Stimulated activated CD8-positive, alpha-beta memory T cell treated with anti-CD3 and anti-CD28 coated beads, Interleukin-7, amount 100 ng/mL, for 48 hours (primary cell): ENCODE results near the gene SNAPIN.

Source experiments
- DNase-seq, 2 donors: peaks; one replicate each; pipeline ENCODE4 v3.0.0-alpha.2; 2020; ENCODE audit warnings: low read depth in 1 of 2; ENCODE audit errors: extremely low read depth in 1 of 2

SNAPIN gene, protein sequence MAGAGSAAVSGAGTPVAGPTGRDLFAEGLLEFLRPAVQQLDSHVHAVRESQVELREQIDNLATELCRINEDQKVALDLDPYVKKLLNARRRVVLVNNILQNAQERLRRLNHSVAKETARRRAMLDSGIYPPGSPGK

DNA sequence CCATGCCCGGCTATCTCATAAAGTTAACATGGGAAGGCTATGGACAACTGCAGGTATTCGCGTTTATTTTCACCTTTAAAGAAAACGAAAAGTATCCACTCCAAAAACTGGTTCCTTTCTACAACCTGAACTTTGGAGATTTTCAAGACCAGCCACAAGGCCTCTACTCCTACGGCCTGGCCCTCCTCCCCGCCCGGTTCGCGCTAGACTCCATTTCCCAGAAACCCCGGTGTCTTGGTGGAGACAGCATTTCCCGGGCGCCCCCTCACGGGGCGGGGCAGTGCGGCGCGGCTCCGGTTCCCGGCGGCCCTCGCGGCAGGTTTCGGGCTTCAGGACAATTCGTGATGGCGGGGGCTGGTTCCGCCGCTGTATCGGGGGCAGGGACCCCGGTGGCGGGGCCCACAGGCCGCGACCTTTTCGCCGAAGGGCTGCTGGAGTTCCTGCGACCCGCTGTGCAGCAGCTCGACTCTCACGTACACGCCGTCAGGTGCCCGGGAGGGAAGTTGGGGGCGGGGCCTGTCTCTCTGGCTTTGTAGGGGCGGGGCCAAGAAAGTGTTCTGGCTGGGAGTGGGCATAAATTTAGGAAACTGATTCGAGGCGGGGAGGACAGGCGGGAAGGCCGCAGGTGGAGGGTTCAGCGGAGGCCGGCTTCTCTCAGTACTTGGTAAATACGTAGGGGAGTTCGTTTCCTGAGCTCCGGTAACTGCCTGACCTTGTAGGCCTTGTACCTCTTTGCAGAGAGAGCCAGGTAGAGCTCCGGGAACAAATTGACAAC, at the start of gene SNAPIN:
Gene SNAPIN, plus strand, starts transcription at position 304 of the 775 bp plus-strand sequence. Its CDS starts 41 bp downstream, at position 345.
- DNase-seq, result peak; percentile 83 to 88

DNA sequence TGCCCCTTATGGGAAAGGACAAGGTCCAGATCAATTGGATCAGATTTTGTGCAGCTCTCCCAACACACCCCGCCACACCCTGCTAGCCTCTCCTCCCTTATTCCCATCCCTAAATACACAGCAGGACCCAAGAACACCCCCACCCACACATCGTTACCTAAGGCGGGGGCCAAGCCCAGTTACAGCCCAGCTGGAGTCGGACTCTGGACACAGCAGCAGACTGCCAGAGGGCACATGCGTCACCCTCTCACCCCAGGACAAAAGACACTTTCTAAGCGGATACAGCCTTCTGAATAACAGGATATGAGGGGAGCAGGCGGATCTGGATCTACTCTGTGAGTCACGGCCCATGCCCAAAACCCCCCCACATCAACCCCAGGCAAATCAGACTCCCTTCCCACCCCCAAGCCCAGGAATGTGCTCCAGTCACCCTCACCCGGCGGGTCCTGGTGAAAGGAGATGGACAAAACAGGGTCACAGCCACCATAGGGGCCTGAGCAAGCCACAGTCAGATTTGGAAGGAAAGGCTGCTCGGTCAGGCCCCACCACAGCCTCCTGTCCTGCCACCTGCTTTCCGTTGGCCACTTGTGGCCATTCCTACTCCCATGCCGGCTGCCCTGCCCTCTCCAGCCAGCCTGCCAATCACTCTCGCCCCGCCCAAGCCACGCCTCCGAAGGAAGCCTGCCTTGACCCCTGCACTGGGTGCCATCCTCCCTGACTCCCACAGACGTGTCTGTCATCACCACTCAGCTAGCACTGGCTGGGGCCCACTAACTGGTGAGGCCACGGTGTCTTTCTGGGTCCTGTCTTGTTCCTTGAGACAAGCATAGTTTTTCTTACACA, 49.5 kb upstream of the SNAPIN start:
- no peak for DNase-seq

DNA sequence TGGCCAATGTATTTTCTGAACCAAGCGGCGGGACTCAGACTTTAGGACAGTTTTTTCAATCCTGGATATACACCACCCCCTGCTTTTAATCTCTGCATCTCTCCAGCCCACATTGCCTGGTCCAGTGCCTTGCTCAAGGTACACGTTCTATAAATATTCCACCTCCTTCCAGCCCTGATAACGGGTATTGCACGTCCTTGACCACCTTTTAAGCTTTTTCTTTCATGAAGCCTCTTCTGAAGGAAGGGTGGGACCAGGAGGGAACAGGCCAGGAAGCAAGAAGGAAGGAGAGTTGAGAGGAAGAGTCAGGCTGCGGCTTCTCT, 49.0 kb upstream of the SNAPIN start:
- no peak for DNase-seq

- no peak for DNase-seq
Observed at GRCh38 chr1:153610334-153610733, 48.2 kb upstream of the SNAPIN start.

GRCh38 chr1:153610811-153611301, 47.6 kb upstream of the SNAPIN start:
- DNase-seq, result no peak

GRCh38 chr1:153611356-153611755, 47.1 kb upstream of the SNAPIN start:
- DNase-seq, result no peak

GRCh38 chr1:153612111-153612754, 46.3 kb upstream of the SNAPIN start:
- DNase-seq, result no peak

- DNase-seq, result no peak
Observed at GRCh38 chr1:153612755-153613331, 45.7 kb upstream of the SNAPIN start, which contains the start of gene S100A16. TSS of gene S100A16 (minus strand) at chr1:153613137. CDS start at chr1:153608151, 4,986 bp downstream.

DNA sequence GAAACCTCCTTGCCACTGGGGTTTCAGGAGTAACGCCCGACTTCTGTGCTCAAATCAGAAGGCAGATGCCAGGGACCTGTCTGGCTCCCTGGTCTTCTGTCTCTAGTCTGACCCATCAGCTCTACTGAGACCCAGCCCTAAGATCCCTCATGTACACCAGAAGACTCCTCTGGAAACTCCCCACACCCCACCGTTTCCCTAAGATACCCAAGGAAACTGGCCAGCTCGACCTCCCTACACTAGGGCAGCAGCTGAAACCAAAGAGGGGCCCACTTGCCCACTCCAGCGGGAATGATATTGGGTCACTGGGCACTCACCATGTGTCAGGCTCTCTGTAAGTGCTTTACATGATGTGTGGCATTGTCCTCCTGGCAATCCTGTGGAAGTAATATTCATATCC, 45.1 kb upstream of the SNAPIN start:
- no peak for DNase-seq

DNA sequence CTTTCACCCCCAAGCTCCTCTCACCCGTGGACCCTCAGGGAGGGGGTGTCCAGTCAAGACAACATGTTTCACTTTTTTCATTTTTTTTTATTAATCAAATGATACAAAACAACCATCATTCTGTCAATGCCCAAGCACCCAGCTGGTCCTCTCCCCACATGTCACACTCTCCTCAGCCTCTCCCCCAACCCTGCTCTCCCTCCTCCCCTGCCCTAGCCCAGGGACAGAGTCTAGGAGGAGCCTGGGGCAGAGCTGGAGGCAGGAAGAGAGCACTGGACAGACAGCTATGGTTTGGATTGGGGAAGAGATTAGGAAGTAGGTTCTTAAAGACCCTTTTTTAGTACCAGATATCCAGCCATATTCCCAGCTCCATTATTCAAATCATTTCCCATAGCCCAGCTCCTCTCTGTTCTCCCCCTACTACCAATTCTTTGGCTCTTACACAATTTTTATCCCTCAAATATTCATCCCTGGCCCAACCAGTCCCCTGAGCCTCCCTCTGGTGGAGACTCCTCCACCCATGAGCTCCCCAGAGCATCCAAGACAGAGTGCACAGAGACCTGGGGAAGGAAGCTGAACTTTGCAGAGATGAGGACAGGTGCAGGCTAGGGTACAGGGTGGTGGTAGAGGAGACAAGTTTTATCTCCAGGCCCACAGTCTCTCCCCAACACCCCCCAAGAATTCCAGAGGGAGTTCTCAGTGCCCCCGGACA, 44.2 kb upstream of the SNAPIN start:
- DNase-seq, result no peak

DNA sequence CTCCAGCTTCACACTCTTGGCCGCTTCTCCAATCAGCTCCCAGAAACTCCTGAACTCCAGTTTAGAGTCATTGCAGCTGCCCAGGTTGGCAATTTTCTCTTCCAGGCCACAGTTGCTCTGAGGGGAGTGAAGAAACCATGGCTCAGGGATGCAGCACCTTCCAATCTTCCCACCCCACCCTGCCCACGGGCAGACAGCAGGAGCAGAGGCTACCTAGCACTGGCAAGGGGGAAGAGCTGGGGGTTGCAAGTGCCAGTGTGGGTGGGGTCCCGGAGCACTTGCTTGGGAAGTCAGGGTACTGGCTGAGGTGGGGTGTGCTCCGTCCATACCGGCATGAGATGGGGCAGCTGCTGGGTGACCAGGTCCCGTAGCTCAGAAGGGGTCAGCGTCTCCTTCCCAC, 43.6 kb upstream of the SNAPIN start:
- no peak for DNase-seq

GRCh38 chr1:153615406-153615805, 43.1 kb upstream of the SNAPIN start:
- DNase-seq, result no peak

DNA sequence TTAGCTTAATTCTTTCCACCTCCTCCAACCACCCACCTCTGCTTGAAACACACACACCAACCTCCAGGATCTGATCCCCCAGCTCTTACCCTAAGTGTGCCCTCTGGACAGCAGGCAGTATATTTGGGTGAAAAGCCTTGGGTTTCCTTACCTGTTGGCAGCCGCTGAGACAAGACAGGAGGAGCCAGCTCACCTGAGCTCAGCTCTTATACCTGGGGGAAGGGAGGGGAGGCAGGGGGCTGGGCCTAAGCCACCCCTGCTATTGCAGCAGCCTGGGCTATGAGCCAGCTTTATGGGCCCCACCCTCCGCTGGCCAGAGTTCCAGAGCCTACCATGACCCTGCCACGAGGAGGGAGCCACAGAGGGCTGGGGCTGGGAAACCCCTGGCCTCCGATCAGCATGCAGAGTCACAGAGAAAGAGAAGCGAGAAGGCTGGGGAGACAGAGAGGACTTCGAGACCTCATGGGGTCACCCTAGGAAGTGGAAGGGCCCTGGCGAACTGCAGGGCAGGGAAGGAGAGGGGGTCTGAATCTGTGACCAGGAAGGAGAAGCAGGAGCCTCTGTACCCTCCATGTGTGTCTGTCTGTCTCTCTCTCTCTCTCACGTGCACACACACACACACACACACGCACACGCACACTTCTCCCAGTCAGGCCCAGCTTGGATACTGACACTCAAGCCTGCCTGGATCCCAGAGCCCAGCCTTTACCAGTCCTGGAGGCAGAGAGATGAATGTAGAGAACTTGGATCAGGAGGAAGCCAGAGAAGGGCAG, 42.2 kb upstream of the SNAPIN start, which contains the start of gene S100A14:
Gene S100A14, minus strand, starts transcription at position 182 of the 773 bp plus-strand sequence. CDS start 467 bp downstream, outside the sequence.
- DNase-seq, result no peak

- no peak for DNase-seq
Observed at GRCh38 chr1:153616917-153617311, 41.6 kb upstream of the SNAPIN start.

DNA sequence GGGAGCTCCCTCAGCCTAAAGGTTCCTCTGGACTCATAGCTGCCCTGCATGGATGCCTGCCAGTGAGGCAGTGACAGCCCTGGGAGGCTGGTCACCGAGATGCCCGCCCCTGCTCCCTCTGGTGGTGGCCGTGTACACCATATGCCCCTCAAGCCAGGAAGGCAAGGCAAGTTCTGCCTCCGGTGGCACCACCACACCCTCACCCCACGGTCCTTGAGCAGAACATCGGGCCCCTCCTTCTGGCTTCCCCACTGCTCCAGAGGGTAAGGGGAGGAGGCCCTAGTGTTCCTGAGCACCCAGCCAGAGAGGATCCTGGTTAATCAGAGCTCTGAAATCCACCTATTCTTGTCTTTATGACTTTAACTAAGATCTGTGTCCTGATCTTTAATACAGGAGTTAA, 40.8 kb upstream of the SNAPIN start:
- peak in 1 of 2 donors; percentile 63 for DNase-seq

DNA sequence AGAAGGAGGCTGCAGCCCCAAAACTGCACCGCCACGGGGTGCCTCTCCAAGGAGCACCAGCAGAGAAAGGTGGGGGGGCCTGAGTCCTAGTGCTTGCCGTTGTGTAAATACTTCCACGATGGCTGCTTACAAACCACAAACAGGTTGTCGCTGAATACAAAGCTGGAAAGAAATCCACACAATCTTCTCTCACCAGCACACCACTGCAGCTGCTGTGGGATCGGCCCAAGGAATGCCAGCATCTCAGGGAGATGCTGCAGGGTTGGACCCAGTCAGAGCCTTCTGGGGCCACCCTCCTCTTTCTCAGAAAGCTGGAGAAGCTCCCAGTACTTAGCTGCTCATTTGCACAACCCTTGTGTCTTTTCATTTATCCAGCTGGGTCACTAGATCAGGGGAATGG, 39.3 kb upstream of the SNAPIN start:
- DNase-seq, result no peak

DNA sequence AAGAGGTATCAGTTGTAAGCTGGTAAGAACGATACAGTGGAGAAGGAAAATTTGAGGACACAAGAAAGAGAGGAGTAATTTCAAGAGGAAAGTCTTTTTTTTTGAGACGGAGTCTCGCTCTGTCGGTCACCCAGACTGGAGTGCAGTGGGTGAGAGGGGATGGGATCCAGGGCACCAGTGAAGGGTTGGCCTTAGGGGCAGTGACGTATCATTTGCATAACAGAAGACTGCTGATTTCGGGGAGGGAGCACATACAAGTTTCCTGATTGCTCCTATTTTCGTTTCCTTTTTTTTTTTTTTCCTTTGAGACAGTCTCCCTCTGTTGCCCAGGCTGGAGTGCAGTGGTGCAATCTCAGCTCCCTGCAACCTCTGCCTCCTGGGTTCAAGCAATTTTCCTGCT, 35.4 kb upstream of the SNAPIN start:
- DNase-seq, result no peak

DNA sequence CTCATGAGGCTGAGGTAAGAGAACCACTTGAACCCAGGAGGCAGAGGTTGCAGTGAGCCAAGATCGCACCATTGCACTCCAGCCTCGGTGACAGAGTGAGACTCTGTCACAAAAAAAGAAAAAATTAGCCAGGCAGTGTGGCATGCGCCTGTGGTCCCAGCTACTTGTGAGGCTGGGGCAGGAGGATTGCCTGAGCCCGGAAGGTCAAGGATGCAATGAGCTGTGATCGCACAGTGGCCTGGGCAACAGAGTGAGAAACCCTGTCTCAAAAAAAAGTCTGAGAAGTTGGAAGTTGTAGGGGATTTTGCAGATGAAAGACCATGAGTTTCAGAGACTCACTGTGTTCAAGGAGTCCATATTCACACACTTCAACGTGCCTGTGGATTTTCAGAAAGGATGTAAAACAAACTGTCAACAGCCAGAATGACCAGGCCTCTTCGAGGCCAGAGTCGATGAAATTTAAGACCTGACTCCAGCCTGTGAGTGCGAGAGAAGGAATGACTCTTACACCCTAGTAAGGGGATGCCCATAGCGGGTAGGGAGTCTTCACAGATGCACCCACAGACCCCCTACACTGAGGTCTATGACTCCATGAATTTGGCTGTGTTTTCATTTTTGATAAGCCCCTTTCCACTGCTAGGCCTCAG, 33.4 kb upstream of the SNAPIN start:
- no peak for DNase-seq

DNA sequence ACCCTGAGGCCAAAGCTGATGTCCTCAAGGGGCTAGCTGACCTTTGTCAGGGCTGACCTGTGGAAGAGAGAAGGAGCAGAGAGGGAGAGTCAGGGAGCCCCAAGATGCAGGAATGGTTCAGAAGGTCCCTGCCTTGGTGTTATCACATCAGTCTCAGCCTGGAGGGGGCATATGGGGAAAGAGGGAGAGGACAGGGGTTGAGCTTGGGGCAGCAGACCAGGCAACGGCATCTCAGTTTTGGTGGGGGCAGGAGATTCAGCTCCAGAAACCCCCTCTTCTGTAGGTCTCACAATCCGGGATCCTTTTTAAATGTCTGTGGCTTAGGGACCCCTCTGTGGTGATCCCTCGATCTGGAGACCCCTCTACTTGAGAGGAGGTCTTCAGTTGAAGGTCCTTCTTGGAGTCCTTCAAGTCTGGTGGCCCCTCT, 32.0 kb upstream of the SNAPIN start:
- no peak for DNase-seq
